Small intestine (tissue), 7 donors: ENCODE results near the gene DOCK1. TPM values are rescaled to one million over a fixed set of nuclear protein-coding genes. Genes with fewer than 3 reads are reported as not detected.

Experiments
- DNase-seq, 2 donors: peaks; one replicate each; pipeline versions ENCODE4 v3.0.0 to v3.0.0-alpha.2; 2013
- FAIRE-seq: peaks from 2 replicates; lab custom pipeline; 2012; peaks lifted over from hg19 to GRCh38; lab: Jason Lieb, UNC
- H3K27ac ChIP-seq, 3 donors: one replicate each; pipeline ENCODE4 v1.5.1; 2013; ENCODE audit warnings: low read length in 2 of 3, mild to moderate bottlenecking in 2 of 3, control low read depth in 1 of 3, inconsistent platforms in 1 of 3, low read depth in 1 of 3, moderate library complexity in 1 of 3
- H3K27me3 ChIP-seq, 3 donors: one replicate each; pipeline ENCODE4 v1.6.1; 2013; ENCODE audit warnings: low read length in 3 of 3, inconsistent platforms in 1 of 3; ENCODE audit not compliant: control insufficient read depth in 3 of 3, insufficient read depth in 3 of 3
- H3K36me3 ChIP-seq, 3 donors: one replicate each; pipeline ENCODE4 v1.6.1; 2013; ENCODE audit warnings: low read length in 3 of 3, inconsistent platforms in 1 of 3, low read depth in 1 of 3, mild to moderate bottlenecking in 1 of 3, moderate library complexity in 1 of 3; ENCODE audit not compliant: control insufficient read depth in 3 of 3, insufficient read depth in 2 of 3
- H3K4me1 ChIP-seq, 3 donors: one replicate each; pipeline ENCODE4 v1.6.1; 2013; ENCODE audit warnings: low read length in 2 of 3, inconsistent platforms in 1 of 3, low read depth in 1 of 3, mild to moderate bottlenecking in 1 of 3, moderate library complexity in 1 of 3; ENCODE audit not compliant: control insufficient read depth in 3 of 3, insufficient read depth in 2 of 3
- H3K4me3 ChIP-seq, 3 donors: one replicate each; pipeline ENCODE4 v1.5.1; 2013; ENCODE audit warnings: low read length in 3 of 3, control low read depth in 1 of 3, inconsistent platforms in 1 of 3, low read depth in 1 of 3, mild to moderate bottlenecking in 1 of 3, moderate library complexity in 1 of 3
- H3K9me3 ChIP-seq, 2 donors: one replicate each; pipeline ENCODE4 v1.6.1; 2013; ENCODE audit warnings: low read depth in 1 of 2, low read length in 1 of 2; ENCODE audit not compliant: control insufficient read depth in 2 of 2, insufficient read depth in 1 of 2
- WGBS, 3 donors: extraction: QIAGEN DNeasy Blood & Tissue Kit; methylation state at CpG; one replicate each; pipeline ENCODE4 v1.1.7; 2013; 5-methylcytosine and 5-hydroxymethylcytosine counted together
- polyA plus RNA-seq, 4 donors: library from polyadenylated mRNA; stranded (reverse) in 3 of 4; unstranded in 1 of 4; fragments of 200-250 nt in 3 of 4; fragments of 120-200 nt in 1 of 4; gene quantifications; one replicate each; pipeline versions ENCODE4 v1.2.1 to v1.2.3, GENCODE V29; 2013
- donor health status: healthy with polysubstance abuse.
- donor health status: control.
- donor health status: control.
- donor health status: Bipolar disorder and iron deficiency.
- donor health status: healthy.

The DOCK1 gene
- polyA plus RNA-seq, 4 donors: 16.8 to 27.0 (median 22.1) TPM

- H3K4me1 ChIP-seq: no peaks in the 10 kb centered on the region
- no peak overlapping the region for H3K4me3 ChIP-seq
- peaks cover 0 to 6% of the 10 kb centered on the region in 2 donors for H3K9me3 ChIP-seq
- WGBS, 3 donors: 55 to 62% (median 59%) methylated on average over 8 of the region's 8 CpGs
- no peak for FAIRE-seq
- no peak for DNase-seq
- H3K27ac ChIP-seq: no peak overlapping the region
- H3K36me3 ChIP-seq: no peaks in the 10 kb centered on the region
- no peaks in the 10 kb centered on the region for H3K27me3 ChIP-seq
Observed at GRCh38 chr10:127492607-127493250, 587.5 kb downstream of the DOCK1 start.

- H3K4me3 ChIP-seq: no peak overlapping the region
- peaks cover 0 to 6% of the 10 kb centered on the region in 2 donors for H3K9me3 ChIP-seq
- H3K27ac ChIP-seq: no peak overlapping the region
- 64 to 81% (median 80%) methylated on average over 13 of the region's 13 CpGs for WGBS, 3 donors
- no peaks in the 10 kb centered on the region for H3K27me3 ChIP-seq
- no peaks in the 10 kb centered on the region for H3K36me3 ChIP-seq
- DNase-seq (no peak), FAIRE-seq (no peak)
- no peaks in the 10 kb centered on the region for H3K4me1 ChIP-seq
Observed at GRCh38 chr10:127496035-127496434, 590.8 kb downstream of the DOCK1 start.

GRCh38 chr10:127497685-127498084, 592.5 kb downstream of the DOCK1 start:
- 88 to 90% (median 89%) methylated on average over 10 of the region's 10 CpGs for WGBS, 3 donors
- FAIRE-seq: no peak

GRCh38 chr10:127498087-127498486, 592.9 kb downstream of the DOCK1 start:
- H3K36me3 ChIP-seq: no peaks in the 10 kb centered on the region
- no peak overlapping the region for H3K4me3 ChIP-seq
- H3K9me3 ChIP-seq: peaks cover 0 to 3% of the 10 kb centered on the region in 2 donors
- H3K27ac ChIP-seq: no peak overlapping the region
- H3K27me3 ChIP-seq: no peaks in the 10 kb centered on the region
- DNase-seq (no peak), FAIRE-seq (no peak)
- 73 to 85% (median 81%) methylated on average over 14 of the region's 14 CpGs for WGBS, 3 donors
- no peaks in the 10 kb centered on the region for H3K4me1 ChIP-seq

More at GRCh38 chr10:127497685-127498084, 592.5 kb downstream of the DOCK1 start:
- peaks cover 0 to 4% of the 10 kb centered on the region in 2 donors for H3K9me3 ChIP-seq
- H3K36me3 ChIP-seq: no peaks in the 10 kb centered on the region
- H3K4me1 ChIP-seq: no peaks in the 10 kb centered on the region
- no peak overlapping the region for H3K27ac ChIP-seq
- no peak overlapping the region for H3K4me3 ChIP-seq
- DNase-seq: no peak
- H3K27me3 ChIP-seq: no peaks in the 10 kb centered on the region

- FAIRE-seq: no peak
- Histone ChIP-seq H3K36me3 (no peaks in the 10 kb centered on the region), H3K9me3 (no peaks in the 10 kb centered on the region), H3K27me3 (no peaks in the 10 kb centered on the region), H3K4me1 (no peaks in the 10 kb centered on the region), H3K4me3 (no peak overlapping the region), H3K27ac (no peak overlapping the region)
- no peak for DNase-seq
- 64 to 79% (median 72%) methylated on average over 8 of the region's 8 CpGs for WGBS, 3 donors
Observed at GRCh38 chr10:127500127-127500526, 594.9 kb downstream of the DOCK1 start.

Other genes with a start within 250 kb of the DOCK1 start
- not detected for gene C10orf90, start 234.7 kb upstream of the DOCK1 start, polyA plus RNA-seq